ENCODE data around the gene TPGS1.

TPGS1 gene

DNA sequence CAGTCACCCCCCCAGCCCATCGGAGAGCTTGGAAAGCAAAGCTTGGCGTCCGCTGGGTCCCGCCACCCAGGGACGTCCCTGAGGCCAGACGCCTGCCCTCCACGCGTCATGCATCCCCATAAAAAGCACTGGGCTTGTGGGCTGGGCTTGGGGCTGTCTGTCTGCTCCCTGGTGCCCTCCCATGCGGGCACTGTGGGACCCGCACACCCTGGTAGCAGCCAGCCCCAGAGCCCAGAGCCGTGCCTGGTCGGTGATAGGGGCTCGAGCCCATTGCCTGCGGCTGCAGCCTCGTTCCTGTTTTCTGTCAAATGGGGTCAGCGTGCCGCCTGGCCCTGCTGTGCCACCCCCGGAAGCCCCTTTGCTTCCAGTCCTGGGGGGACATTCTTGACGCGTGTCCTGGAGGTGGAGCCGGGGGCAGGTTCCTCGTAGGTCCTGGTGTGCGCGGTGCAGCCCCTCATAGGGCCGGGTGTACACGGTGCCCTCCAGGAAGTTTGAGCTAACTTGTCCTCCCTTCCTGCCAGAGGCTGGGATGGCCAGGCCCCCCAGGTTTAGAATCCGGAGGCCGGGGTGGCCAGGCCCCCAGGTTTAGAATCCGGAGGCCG, 32.2 kb downstream of the TPGS1 start:
- TF ChIP-seq, protein P1, sequence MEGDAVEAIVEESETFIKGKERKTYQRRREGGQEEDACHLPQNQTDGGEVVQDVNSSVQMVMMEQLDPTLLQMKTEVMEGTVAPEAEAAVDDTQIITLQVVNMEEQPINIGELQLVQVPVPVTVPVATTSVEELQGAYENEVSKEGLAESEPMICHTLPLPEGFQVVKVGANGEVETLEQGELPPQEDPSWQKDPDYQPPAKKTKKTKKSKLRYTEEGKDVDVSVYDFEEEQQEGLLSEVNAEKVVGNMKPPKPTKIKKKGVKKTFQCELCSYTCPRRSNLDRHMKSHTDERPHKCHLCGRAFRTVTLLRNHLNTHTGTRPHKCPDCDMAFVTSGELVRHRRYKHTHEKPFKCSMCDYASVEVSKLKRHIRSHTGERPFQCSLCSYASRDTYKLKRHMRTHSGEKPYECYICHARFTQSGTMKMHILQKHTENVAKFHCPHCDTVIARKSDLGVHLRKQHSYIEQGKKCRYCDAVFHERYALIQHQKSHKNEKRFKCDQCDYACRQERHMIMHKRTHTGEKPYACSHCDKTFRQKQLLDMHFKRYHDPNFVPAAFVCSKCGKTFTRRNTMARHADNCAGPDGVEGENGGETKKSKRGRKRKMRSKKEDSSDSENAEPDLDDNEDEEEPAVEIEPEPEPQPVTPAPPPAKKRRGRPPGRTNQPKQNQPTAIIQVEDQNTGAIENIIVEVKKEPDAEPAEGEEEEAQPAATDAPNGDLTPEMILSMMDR (IDR thresholded peaks at IDR 0.05; ENCODE audit: insufficient read depth, missing control alignments) = no peak
- no peak for FAIRE-seq
- no peak for DNase-seq (ENCODE audit: insufficient read length, low spot score)

DNA sequence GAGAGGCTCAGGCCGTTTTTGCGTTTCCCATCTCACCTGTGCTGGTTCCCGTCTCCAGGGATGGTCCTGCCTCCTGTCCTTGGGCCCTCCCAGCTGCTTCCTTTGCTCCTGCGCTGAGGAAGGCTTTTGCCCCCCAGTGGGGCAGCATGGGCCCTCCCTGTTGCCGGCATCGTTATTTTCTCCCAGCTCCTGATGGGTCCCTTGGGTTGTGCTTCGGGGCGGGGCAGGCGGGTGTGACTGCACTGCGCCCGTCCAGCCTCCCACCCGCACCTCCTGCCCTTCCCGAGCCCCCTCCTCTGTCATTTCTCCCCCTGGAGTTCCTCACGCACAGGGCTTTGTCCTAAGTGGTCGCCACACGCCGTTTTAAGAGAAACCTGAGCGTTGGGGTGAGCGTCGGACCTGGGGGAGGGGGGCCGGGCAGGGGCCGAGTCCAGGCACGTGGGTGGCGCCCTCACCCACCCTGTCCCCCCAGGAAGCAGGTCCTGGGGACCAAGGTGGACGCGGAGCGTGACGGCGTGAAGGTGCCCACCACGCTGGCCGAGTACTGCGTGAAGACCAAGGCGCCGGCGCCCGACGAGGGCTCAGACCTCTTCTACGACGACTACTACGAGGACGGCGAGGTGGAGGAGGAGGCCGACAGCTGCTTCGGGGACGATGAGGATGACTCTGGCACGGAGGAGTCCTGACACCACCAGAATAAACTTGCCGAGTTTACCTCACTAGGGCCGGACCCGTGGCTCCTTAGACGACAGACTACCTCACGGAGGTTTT, 33.8 kb downstream of the TPGS1 start:
- no peak for DNase-seq (ENCODE audit: insufficient read length, low spot score)

DNA sequence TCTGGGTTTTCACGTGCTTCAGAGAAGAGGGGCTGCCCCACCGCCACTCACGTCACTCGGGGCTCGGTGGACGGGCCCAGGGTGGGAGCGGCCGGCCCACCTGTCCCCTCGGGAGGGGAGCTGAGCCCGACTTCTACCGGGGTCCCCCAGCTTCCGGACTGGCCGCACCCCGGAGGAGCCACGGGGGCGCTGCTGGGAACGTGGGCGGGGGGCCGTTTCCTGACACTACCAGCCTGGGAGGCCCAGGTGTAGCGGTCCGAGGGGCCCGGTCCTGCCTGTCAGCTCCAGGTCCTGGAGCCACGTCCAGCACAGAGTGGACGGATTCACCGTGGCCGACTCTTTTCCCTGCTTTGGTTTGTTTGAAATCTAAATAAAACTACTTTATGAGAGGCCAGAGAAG, 34.4 kb downstream of the TPGS1 start:
- FAIRE-seq = no peak
- TF ChIP-seq, protein P1 (IDR thresholded peaks at IDR 0.05; ENCODE audit: insufficient read depth, missing control alignments) = no peak
- DNase-seq (ENCODE audit: insufficient read length, low spot score) = no peak

More for the DNA sequence above, 33.8 kb downstream of the TPGS1 start:
- no peak for FAIRE-seq
- TF ChIP-seq, protein P1 (IDR thresholded peaks at IDR 0.05; ENCODE audit: insufficient read depth, missing control alignments) = no peak

DNA sequence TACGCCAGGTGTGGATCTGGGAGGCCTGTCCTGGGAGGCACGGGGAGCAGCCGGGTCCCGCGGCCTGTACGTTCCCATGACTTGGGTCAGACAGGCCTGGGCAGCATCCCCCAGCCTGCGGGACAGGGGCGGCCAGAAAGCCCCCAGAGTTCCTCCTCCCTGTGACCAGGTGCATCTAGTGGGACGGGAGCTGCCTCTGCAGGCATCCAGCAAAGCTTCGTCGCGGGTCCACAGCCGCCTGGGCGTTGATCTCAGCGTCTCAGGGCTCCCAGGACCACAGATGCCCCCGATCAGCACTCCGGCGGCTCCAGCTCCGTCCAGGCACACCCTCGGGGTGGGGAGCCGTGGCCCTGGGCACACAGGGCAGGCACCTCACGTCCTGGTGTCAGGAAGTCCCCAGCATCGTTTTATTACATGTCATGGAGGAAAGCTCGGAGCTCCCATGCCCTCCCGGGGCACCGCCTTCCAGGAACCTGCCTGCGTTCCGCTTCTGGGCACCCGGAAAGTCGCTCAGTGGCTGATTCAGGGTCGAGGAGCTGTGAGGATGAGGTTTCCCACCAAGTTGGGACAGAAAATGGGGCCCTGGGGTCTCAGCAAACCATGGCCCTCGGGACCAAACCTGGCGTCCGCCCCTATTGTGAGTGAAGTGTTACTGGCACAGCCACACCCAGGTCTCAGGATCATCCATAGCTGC, 35.0 kb downstream of the TPGS1 start:
- DNase-seq (ENCODE audit: insufficient read length, low spot score) (no peak), FAIRE-seq (no peak)
- TF ChIP-seq, protein P1 (IDR thresholded peaks at IDR 0.05; ENCODE audit: insufficient read depth, missing control alignments) = no peak

DNA sequence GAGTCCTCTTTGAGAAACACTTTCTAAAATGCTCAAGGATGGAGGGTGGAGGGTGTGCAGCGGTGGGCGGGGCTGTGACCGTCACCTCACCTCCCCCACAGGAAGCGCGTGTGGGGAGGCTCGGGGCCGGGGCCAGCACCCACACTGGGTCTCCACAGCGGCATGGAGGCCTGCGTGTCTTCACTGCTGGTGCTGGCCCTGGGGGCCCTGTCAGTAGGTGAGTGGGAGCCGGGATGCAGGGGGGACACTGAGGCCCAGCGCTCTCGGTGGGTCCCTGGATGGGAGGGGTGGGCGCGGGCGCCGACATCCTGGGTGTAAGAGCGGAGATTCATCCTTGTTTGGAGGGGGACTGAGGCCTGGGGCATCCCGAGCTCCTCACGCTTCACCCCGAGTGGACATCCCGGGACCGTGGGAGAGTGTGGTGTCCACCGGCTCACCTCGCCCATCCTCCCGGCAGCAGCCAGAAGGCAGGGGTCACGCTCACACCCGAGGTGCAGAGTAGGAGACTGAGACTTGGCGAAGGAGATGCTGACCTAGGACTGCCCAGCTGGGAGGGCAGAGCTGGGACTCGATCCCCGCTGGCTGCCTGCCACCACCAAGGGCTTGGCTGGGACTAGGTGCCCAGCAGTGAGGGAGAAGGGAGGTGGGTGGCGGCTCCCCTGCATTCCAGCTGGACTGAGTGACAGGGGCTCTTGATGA, 36.8 kb downstream of the TPGS1 start, which contains the start of gene GZMM:
Gene GZMM (plus strand): TSS at position 144 of the 699 bp plus-strand sequence. CDS start 19 bp downstream, at position 163.
- TF ChIP-seq, protein P1 (IDR thresholded peaks at IDR 0.05; ENCODE audit: insufficient read depth, missing control alignments) = no peak
- FAIRE-seq (no peak), DNase-seq (ENCODE audit: insufficient read length, low spot score) (no peak)

DNA sequence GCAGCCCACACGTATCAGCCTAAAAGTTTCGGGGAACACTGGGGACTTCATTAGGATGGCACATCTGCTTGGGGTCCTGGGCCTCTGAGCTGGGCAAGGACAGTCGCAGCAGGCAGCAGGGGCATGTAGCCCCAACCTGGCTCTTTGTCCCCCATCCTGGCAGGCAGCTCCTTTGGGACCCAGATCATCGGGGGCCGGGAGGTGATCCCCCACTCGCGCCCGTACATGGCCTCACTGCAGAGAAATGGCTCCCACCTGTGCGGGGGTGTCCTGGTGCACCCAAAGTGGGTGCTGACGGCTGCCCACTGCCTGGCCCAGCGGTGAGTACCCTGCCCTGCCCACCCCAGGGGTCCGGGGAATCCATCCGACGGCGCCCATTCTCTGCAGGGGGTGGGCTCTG, 39.8 kb downstream of the TPGS1 start:
- DNase-seq (ENCODE audit: insufficient read length, low spot score) (no peak), FAIRE-seq (no peak)
- TF ChIP-seq, protein P1 (IDR thresholded peaks at IDR 0.05; ENCODE audit: insufficient read depth, missing control alignments) = no peak
